ENCODE data around the gene EBP.

DNA sequence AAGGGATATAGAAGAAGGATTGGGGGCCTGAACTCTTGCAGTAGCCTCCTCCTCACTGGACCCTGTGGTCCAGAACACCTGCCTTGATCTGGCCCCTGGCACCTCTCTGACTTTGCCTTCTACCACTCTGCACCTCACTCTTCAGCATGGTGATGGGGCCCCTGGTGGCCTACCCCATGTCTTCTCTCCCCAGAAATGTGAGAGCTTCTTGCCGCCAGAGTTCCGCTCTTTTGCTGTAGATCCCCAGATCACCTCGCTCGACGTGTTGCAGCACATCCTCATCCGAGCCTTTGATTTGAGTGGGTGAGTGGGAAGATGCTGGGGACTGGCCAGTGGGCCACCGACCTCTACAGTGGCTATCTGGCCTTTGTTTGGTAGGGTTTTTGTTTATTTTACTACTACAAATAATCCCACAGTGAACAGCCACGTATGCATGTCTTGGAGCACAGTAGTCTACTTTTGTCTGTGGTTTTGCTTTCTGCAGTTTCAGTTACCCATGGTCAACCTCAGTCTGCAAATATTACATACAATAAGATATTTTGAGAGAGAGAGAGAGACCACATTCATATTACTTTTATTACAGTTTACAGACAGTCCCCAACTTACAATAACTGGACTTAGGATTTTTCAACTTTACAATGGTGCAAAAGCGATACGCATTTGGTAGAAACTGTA, 19.7 kb downstream of the EBP start:
- TF ChIP-seq RNF2 (IDR thresholded peaks at IDR 0.05; ENCODE audit: borderline replicate concordance, low read depth, low read length, missing control alignments, poor library complexity, severe bottlenecking): no peak
- no peak for TF ChIP-seq HDAC2 (IDR thresholded peaks at IDR 0.05; ENCODE audit: borderline replicate concordance in 1 of 2, low read depth in 2 of 2, low read length in 2 of 2)
- no peak for TF ChIP-seq ZNF274 (IDR thresholded peaks at IDR 0.05; ENCODE audit: borderline replicate concordance, extremely low read depth, low read length)
